Liver (tissue), 9 donors: Measurements from ENCODE around the gene TMEM184C. TPM values are rescaled to one million over a fixed set of nuclear protein-coding genes. Genes with fewer than 3 reads are reported as not detected.

ENCODE experiments used
- DNase-seq: peaks from one replicate; pipeline ENCODE4 v3.0.0-alpha.2; 2017; ENCODE audit warnings: low spot score
- H3K27ac ChIP-seq, 2 donors: one replicate each; pipeline ENCODE4 v1.7.0; 2013; ENCODE audit warnings: inconsistent platforms in 2 of 2, low read length in 2 of 2, control low read depth in 1 of 2, low read depth in 1 of 2, mild to moderate bottlenecking in 1 of 2
- H3K27me3 ChIP-seq, 4 donors: one replicate each; pipeline versions ENCODE4 v1.6.1 to v1.7.0; 2013; ENCODE audit warnings: low read length in 3 of 4, inconsistent platforms in 1 of 4, mild to moderate bottlenecking in 1 of 4, moderate library complexity in 1 of 4; ENCODE audit not compliant: control insufficient read depth in 4 of 4, insufficient read depth in 4 of 4
- H3K36me3 ChIP-seq, 4 donors: one replicate each; pipeline versions ENCODE4 v1.6.1 to v1.7.0; 2013; ENCODE audit warnings: low read length in 3 of 4, mild to moderate bottlenecking in 3 of 4, low read depth in 1 of 4, moderate library complexity in 1 of 4; ENCODE audit not compliant: control insufficient read depth in 4 of 4, insufficient read depth in 3 of 4
- H3K4me1 ChIP-seq, 4 donors: one replicate each; pipeline versions ENCODE4 v1.6.1 to v1.7.0; 2013; ENCODE audit warnings: low read length in 3 of 4, mild to moderate bottlenecking in 3 of 4, moderate library complexity in 1 of 4; ENCODE audit not compliant: control insufficient read depth in 4 of 4, insufficient read depth in 4 of 4
- H3K4me3 ChIP-seq, 3 donors: one replicate each; pipeline versions ENCODE4 v1.6.1 to v1.7.0; 2013; ENCODE audit warnings: low read length in 3 of 3, control low read depth in 1 of 3, low read depth in 1 of 3, mild to moderate bottlenecking in 1 of 3
- H3K9ac ChIP-seq, 2 donors: one replicate each; pipeline ENCODE4 v1.7.0; 2013; ENCODE audit warnings: low read length in 2 of 2, mild to moderate bottlenecking in 2 of 2, moderate library complexity in 2 of 2, control low read depth in 1 of 2, low read depth in 1 of 2
- H3K9me3 ChIP-seq, 4 donors: one replicate each; pipeline versions ENCODE4 v1.6.1 to v1.7.0; 2013; ENCODE audit warnings: low read length in 3 of 4; ENCODE audit not compliant: control insufficient read depth in 4 of 4
- EGR1 ChIP-seq, 2 donors: IDR thresholded peaks; 2 replicates each; pipeline ENCODE4 v1.6.1; 2016 to 2018; ENCODE audit warnings: antibody characterized with exemption in 2 of 2, low read depth in 2 of 2
- FOXA1 ChIP-seq: IDR thresholded peaks from 2 replicates; pipeline ENCODE4 v1.6.1; 2016; ENCODE audit warnings: antibody characterized with exemption
- FOXA2 ChIP-seq: IDR thresholded peaks from 2 replicates; pipeline ENCODE4 v1.6.1; 2016; ENCODE audit warnings: antibody characterized with exemption
- GABPA ChIP-seq, 2 donors: IDR thresholded peaks in 1 of 2; conservative IDR thresholded peaks in 1 of 2; 2 replicates each; pipeline ENCODE4 v1.6.1; 2016; ENCODE audit warnings: antibody characterized with exemption in 2 of 2, mild to moderate bottlenecking in 1 of 2, moderate library complexity in 1 of 2
- HNF4A ChIP-seq, 2 donors: conservative IDR thresholded peaks; 2 replicates each; pipeline ENCODE4 v1.6.1; 2016; ENCODE audit warnings: antibody characterized with exemption in 2 of 2, mild to moderate bottlenecking in 2 of 2
- HNF4G ChIP-seq: IDR thresholded peaks from 2 replicates; pipeline ENCODE4 v1.6.1; 2016; ENCODE audit warnings: antibody characterized with exemption
- JUND ChIP-seq, 2 donors: IDR thresholded peaks; 2 replicates each; pipeline ENCODE4 v1.6.1; 2016; ENCODE audit warnings: antibody characterized with exemption in 2 of 2
- NR2F2 ChIP-seq: IDR thresholded peaks from 2 replicates; pipeline ENCODE4 v1.6.1; 2016; ENCODE audit warnings: antibody characterized with exemption
- RAD21 ChIP-seq, 2 donors: IDR thresholded peaks; 2 replicates each; pipeline ENCODE4 v1.6.1; 2016; ENCODE audit warnings: antibody characterized with exemption in 2 of 2, mild to moderate bottlenecking in 2 of 2
- RXRA ChIP-seq, 2 donors: IDR thresholded peaks; 2 replicates each; pipeline ENCODE4 v1.6.1; 2017 to 2018; ENCODE audit warnings: antibody characterized with exemption in 2 of 2, mild to moderate bottlenecking in 1 of 2
- SP1 ChIP-seq: IDR thresholded peaks from 2 replicates; pipeline ENCODE4 v1.6.1; 2018; ENCODE audit warnings: antibody characterized with exemption, mild to moderate bottlenecking
- TAF1 ChIP-seq: conservative IDR thresholded peaks from 2 replicates; pipeline ENCODE4 v1.6.1; 2016; ENCODE audit warnings: antibody characterized with exemption, mild to moderate bottlenecking
- YY1 ChIP-seq: IDR thresholded peaks from 2 replicates; pipeline ENCODE4 v1.6.1; 2016; ENCODE audit warnings: antibody characterized with exemption, mild to moderate bottlenecking
- WGBS: extraction: QIAGEN DNeasy Blood & Tissue Kit; methylation state at CpG from one replicate; pipeline ENCODE4 v1.1.7; 2013; 5-methylcytosine and 5-hydroxymethylcytosine counted together
- polyA plus RNA-seq, 2 donors: library from polyadenylated mRNA; stranded (reverse) in 1 of 2; unstranded in 1 of 2; fragments of 200-250 nt in 1 of 2; fragments of >200 nt in 1 of 2; fragmentation: Nextera tagmentation in 1 of 2; extraction: Ambion mirVana in 1 of 2; gene quantifications; one replicate each; pipeline versions ENCODE4 v1.2.1 to v1.2.3, GENCODE V29; 2013 to 2015
- total RNA-seq, 2 donors: library from RNA; depleted of rRNA; stranded (reverse); fragments of >200 nt; gene quantifications; one replicate each; pipeline ENCODE4 v1.2.3, GENCODE V29; 2014
- TF ChIP-seq, protein P1 (sequence below): IDR thresholded peaks from 2 replicates; pipeline ENCODE4 v1.6.1; 2016; ENCODE audit warnings: antibody characterized with exemption
- TF ChIP-seq, protein P2 (sequence below): IDR thresholded peaks from 2 replicates; pipeline ENCODE4 v1.6.1; 2016; ENCODE audit warnings: antibody characterized with exemption
- TF ChIP-seq, protein P3 (sequence below): IDR thresholded peaks from 2 replicates; pipeline ENCODE4 v1.6.1; 2016; ENCODE audit warnings: antibody characterized with exemption
- TF ChIP-seq, protein P4 (sequence below): IDR thresholded peaks from 2 replicates; pipeline ENCODE4 v1.6.1; 2016; ENCODE audit warnings: antibody characterized with exemption, mild to moderate bottlenecking
- TF ChIP-seq, protein P5 (sequence below): fragments of 150-350 bp; IDR thresholded peaks from 2 replicates; pipeline ENCODE4 v1.5.1; 2017; ENCODE audit warnings: improper control_type of control experiment, low read depth, low read length; ENCODE audit not compliant: missing input control
- donor health status: healthy.
- donor health status: healthy.
- donor health status: healthy.
- donor health status: healthy.
- donor health status: healthy.

The TMEM184C gene
- total and polyA plus RNA-seq, 4 donors, result 9.1 to 31.4 (median 13.4) TPM

DNA sequence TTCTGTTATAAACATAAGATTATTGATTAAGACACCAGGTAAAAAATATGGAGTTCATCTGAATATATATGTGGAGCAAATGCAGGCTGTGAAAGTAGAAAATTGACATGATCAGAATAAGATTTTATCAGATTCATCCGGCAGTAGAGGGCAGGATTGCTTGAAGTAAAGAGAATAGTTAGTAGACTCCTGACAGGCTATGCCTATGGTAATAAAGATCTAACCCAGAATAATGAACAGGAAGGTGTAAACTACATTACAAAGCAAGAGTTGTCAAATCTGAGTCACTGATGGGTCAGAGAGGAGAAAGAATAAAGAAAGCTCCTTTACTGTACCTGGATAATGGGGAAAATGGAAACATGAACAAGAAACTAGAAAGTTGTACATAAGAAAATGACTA, 20.8 kb upstream of the TMEM184C start (continued):
- TF ChIP-seq, protein P1, sequence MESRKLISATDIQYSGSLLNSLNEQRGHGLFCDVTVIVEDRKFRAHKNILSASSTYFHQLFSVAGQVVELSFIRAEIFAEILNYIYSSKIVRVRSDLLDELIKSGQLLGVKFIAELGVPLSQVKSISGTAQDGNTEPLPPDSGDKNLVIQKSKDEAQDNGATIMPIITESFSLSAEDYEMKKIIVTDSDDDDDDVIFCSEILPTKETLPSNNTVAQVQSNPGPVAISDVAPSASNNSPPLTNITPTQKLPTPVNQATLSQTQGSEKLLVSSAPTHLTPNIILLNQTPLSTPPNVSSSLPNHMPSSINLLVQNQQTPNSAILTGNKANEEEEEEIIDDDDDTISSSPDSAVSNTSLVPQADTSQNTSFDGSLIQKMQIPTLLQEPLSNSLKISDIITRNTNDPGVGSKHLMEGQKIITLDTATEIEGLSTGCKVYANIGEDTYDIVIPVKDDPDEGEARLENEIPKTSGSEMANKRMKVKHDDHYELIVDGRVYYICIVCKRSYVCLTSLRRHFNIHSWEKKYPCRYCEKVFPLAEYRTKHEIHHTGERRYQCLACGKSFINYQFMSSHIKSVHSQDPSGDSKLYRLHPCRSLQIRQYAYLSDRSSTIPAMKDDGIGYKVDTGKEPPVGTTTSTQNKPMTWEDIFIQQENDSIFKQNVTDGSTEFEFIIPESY, result no peak
- no peak for TF ChIP-seq GABPA (IDR thresholded peaks at IDR 0.05 in 1 of 2, conservative IDR thresholded peaks at IDR 0.05 in 1 of 2)
- TF ChIP-seq FOXA1, result no peak
- TF ChIP-seq, protein P2, sequence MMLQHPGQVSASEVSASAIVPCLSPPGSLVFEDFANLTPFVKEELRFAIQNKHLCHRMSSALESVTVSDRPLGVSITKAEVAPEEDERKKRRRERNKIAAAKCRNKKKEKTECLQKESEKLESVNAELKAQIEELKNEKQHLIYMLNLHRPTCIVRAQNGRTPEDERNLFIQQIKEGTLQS, result no peak
- no peak for TF ChIP-seq EGR1 (IDR thresholded peaks at IDR 0.05; ENCODE audit: low read depth in 2 of 2)
- no peak for TF ChIP-seq RXRA (IDR thresholded peaks at IDR 0.05)
- TF ChIP-seq HNF4A (conservative IDR thresholded peaks at IDR 0.05), result no peak

DNA sequence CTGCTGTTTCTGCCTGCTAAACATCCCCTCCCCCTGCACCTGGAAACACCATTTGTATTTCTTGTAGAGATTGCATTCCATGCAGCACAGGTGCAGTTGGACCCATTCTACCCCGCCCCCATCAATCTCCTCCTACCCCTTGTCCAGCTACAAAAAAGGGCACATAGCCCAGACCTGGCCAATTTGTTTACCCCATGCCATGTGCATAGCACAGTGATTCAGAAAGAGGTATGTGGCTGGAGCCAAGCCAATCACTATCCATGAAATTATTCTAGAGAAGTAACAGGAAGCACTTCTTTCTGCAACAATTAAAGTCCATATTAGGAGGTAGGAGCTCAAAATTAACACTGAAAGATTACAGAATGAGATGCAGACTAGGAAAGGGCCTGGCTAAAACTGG, 20.2 kb upstream of the TMEM184C start:
- H3K4me1 ChIP-seq, result no peaks in the 10 kb centered on the region
- no peak overlapping the region for H3K9ac ChIP-seq
- 41% methylated on average over 1 of the region's 1 CpG for WGBS
- no peaks in the 10 kb centered on the region for H3K36me3 ChIP-seq
- H3K4me3 ChIP-seq, result no peak overlapping the region
- TF ChIP-seq EGR1 (IDR thresholded peaks at IDR 0.05; ENCODE audit: low read depth in 2 of 2), result no peak
- TF ChIP-seq, protein P3, sequence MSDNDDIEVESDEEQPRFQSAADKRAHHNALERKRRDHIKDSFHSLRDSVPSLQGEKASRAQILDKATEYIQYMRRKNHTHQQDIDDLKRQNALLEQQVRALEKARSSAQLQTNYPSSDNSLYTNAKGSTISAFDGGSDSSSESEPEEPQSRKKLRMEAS, result no peak
- TF ChIP-seq, protein P2, result no peak
- TF ChIP-seq SP1, result no peak
- no peak for TF ChIP-seq TAF1
- no peak for TF ChIP-seq YY1
- TF ChIP-seq, protein P1, result no peak
- TF ChIP-seq HNF4G, result no peak
- no peak for TF ChIP-seq RXRA (IDR thresholded peaks at IDR 0.05)
- TF ChIP-seq JUND (IDR thresholded peaks at IDR 0.05), result no peak
- no peak for TF ChIP-seq RAD21 (IDR thresholded peaks at IDR 0.05)
- no peak for TF ChIP-seq NR2F2
- TF ChIP-seq FOXA1, result no peak
- no peak for TF ChIP-seq GABPA (IDR thresholded peaks at IDR 0.05 in 1 of 2, conservative IDR thresholded peaks at IDR 0.05 in 1 of 2)
- no peak for TF ChIP-seq HNF4A (conservative IDR thresholded peaks at IDR 0.05)
- TF ChIP-seq, protein P4, sequence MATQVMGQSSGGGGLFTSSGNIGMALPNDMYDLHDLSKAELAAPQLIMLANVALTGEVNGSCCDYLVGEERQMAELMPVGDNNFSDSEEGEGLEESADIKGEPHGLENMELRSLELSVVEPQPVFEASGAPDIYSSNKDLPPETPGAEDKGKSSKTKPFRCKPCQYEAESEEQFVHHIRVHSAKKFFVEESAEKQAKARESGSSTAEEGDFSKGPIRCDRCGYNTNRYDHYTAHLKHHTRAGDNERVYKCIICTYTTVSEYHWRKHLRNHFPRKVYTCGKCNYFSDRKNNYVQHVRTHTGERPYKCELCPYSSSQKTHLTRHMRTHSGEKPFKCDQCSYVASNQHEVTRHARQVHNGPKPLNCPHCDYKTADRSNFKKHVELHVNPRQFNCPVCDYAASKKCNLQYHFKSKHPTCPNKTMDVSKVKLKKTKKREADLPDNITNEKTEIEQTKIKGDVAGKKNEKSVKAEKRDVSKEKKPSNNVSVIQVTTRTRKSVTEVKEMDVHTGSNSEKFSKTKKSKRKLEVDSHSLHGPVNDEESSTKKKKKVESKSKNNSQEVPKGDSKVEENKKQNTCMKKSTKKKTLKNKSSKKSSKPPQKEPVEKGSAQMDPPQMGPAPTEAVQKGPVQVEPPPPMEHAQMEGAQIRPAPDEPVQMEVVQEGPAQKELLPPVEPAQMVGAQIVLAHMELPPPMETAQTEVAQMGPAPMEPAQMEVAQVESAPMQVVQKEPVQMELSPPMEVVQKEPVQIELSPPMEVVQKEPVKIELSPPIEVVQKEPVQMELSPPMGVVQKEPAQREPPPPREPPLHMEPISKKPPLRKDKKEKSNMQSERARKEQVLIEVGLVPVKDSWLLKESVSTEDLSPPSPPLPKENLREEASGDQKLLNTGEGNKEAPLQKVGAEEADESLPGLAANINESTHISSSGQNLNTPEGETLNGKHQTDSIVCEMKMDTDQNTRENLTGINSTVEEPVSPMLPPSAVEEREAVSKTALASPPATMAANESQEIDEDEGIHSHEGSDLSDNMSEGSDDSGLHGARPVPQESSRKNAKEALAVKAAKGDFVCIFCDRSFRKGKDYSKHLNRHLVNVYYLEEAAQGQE, result no peak
- TF ChIP-seq, protein P5, sequence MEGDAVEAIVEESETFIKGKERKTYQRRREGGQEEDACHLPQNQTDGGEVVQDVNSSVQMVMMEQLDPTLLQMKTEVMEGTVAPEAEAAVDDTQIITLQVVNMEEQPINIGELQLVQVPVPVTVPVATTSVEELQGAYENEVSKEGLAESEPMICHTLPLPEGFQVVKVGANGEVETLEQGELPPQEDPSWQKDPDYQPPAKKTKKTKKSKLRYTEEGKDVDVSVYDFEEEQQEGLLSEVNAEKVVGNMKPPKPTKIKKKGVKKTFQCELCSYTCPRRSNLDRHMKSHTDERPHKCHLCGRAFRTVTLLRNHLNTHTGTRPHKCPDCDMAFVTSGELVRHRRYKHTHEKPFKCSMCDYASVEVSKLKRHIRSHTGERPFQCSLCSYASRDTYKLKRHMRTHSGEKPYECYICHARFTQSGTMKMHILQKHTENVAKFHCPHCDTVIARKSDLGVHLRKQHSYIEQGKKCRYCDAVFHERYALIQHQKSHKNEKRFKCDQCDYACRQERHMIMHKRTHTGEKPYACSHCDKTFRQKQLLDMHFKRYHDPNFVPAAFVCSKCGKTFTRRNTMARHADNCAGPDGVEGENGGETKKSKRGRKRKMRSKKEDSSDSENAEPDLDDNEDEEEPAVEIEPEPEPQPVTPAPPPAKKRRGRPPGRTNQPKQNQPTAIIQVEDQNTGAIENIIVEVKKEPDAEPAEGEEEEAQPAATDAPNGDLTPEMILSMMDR, result no peak
- no peak for TF ChIP-seq FOXA2
- H3K27ac ChIP-seq, result no peak overlapping the region
- no peaks in the 10 kb centered on the region for H3K27me3 ChIP-seq
- no peaks in the 10 kb centered on the region for H3K9me3 ChIP-seq
- DNase-seq, result no peak
